ENCODE data around the gene HCFC1R1.
A peak's percentile ranks its signal among the peaks of the same experiment; 100 is the strongest.

Gene HCFC1R1

GRCh38 chr16:3022208-3022683, 1.5 kb downstream of the HCFC1R1 start:
- H3K36me3 ChIP-seq (ENCODE audit: insufficient read depth, low read length) = no peaks in the 10 kb centered on the region
- H3K4me1 ChIP-seq (ENCODE audit: insufficient read depth, low read length, poor library complexity, severe bottlenecking) = peaks cover 15% of the 10 kb centered on the region
- peaks cover 30% of the 10 kb centered on the region for H3K79me2 ChIP-seq (ENCODE audit: insufficient read depth, low read length)
- H3K27me3 ChIP-seq (ENCODE audit: insufficient read depth, low read length, poor library complexity, severe bottlenecking) = no peaks in the 10 kb centered on the region
- peak overlapping the region; percentile 75 for H3K4me3 ChIP-seq (ENCODE audit: low read length, poor library complexity, severe bottlenecking)
- peak overlapping the region; percentile 85 for H3K4me2 ChIP-seq (ENCODE audit: low read depth, low read length, poor library complexity, severe bottlenecking)
- no peaks in the 10 kb centered on the region for H3F3A ChIP-seq (ENCODE audit: low read depth)
- H4K20me1 ChIP-seq (ENCODE audit: insufficient read depth, low read length, poor library complexity, severe bottlenecking) = peaks cover 12% of the 10 kb centered on the region
- TF ChIP-seq EZH2phosphoT487 (IDR thresholded peaks at IDR 0.05; ENCODE audit: borderline replicate concordance) = no peak
- TF ChIP-seq CTCF (conservative IDR thresholded peaks at IDR 0.05; ENCODE audit: low read length) = no peak
- H3K9ac ChIP-seq (ENCODE audit: low read depth, low read length, poor library complexity, severe bottlenecking) = no peak overlapping the region
- H2AFZ ChIP-seq (ENCODE audit: low read length) = no peak overlapping the region
- no peaks in the 10 kb centered on the region for H3K9me2 ChIP-seq (replicated peaks; ENCODE audit: low read depth, low read length)
- H3K9me3 ChIP-seq (ENCODE audit: insufficient read depth, low read depth, low read length) = no peaks in the 10 kb centered on the region

GRCh38 chr16:3021449-3022207, 2.1 kb downstream of the HCFC1R1 start:
- Histone ChIP-seq H3K4me2 (ENCODE audit: low read depth, low read length, poor library complexity, severe bottlenecking) (peak overlapping the region; percentile 85), H3K9me2 (replicated peaks; ENCODE audit: low read depth, low read length) (no peaks in the 10 kb centered on the region), H3K9ac (ENCODE audit: low read depth, low read length, poor library complexity, severe bottlenecking) (peak overlapping the region; percentile 83), H3K4me3 (ENCODE audit: low read length, poor library complexity, severe bottlenecking) (peak overlapping the region; percentile 75), H3K4me1 (ENCODE audit: insufficient read depth, low read length, poor library complexity, severe bottlenecking) (peaks cover 15% of the 10 kb centered on the region), H3K27me3 (ENCODE audit: insufficient read depth, low read length, poor library complexity, severe bottlenecking) (no peaks in the 10 kb centered on the region), H3K9me3 (ENCODE audit: insufficient read depth, low read depth, low read length) (no peaks in the 10 kb centered on the region), H2AFZ (ENCODE audit: low read length) (no peak overlapping the region), H3K79me2 (ENCODE audit: insufficient read depth, low read length) (peaks cover 30% of the 10 kb centered on the region), H3K36me3 (ENCODE audit: insufficient read depth, low read length) (no peaks in the 10 kb centered on the region), H3F3A (ENCODE audit: low read depth) (no peaks in the 10 kb centered on the region), H4K20me1 (ENCODE audit: insufficient read depth, low read length, poor library complexity, severe bottlenecking) (peaks cover 12% of the 10 kb centered on the region)
- TF ChIP-seq EZH2phosphoT487 (IDR thresholded peaks at IDR 0.05; ENCODE audit: borderline replicate concordance) (no peak), CTCF (conservative IDR thresholded peaks at IDR 0.05; ENCODE audit: low read length) (0 out of 2 replicates have a peak, but pooled peaks have one; percentile 13)

- H3K79me2 ChIP-seq (ENCODE audit: insufficient read depth, low read length) = peaks cover 30% of the 10 kb centered on the region
- TF ChIP-seq CTCF (conservative IDR thresholded peaks at IDR 0.05; ENCODE audit: low read length) (no peak), EZH2phosphoT487 (IDR thresholded peaks at IDR 0.05; ENCODE audit: borderline replicate concordance) (no peak)
- no peaks in the 10 kb centered on the region for H3K9me3 ChIP-seq (ENCODE audit: insufficient read depth, low read depth, low read length)
- no peaks in the 10 kb centered on the region for H3K9me2 ChIP-seq (replicated peaks; ENCODE audit: low read depth, low read length)
- H2AFZ ChIP-seq (ENCODE audit: low read length) = peak overlapping the region; percentile 55; the same call in 1 of the 2 replicates
- peak overlapping the region; percentile 85 for H3K4me2 ChIP-seq (ENCODE audit: low read depth, low read length, poor library complexity, severe bottlenecking)
- no peaks in the 10 kb centered on the region for H3K36me3 ChIP-seq (ENCODE audit: insufficient read depth, low read length)
- H3K9ac ChIP-seq (ENCODE audit: low read depth, low read length, poor library complexity, severe bottlenecking) = peak overlapping the region; percentile 83
- no peaks in the 10 kb centered on the region for H3F3A ChIP-seq (ENCODE audit: low read depth)
- peaks cover 15% of the 10 kb centered on the region for H3K4me1 ChIP-seq (ENCODE audit: insufficient read depth, low read length, poor library complexity, severe bottlenecking)
- H3K27me3 ChIP-seq (ENCODE audit: insufficient read depth, low read length, poor library complexity, severe bottlenecking) = no peaks in the 10 kb centered on the region
- H4K20me1 ChIP-seq (ENCODE audit: insufficient read depth, low read length, poor library complexity, severe bottlenecking) = peaks cover 12% of the 10 kb centered on the region
- peak overlapping the region; percentile 75 for H3K4me3 ChIP-seq (ENCODE audit: low read length, poor library complexity, severe bottlenecking)
Observed at GRCh38 chr16:3020604-3021448, 2.9 kb downstream of the HCFC1R1 start.

Measured in Loucy (cell line).